PC-3 (cell line): ENCODE measurements around the gene MRC2.

Source experiments
- EZH2 ChIP-seq: fragments of 300-600 bp; sonication (generic); IDR thresholded peaks from one replicate; pipeline ENCODE4 v1.6.1; 2017; ENCODE audit warnings: antibody characterized with exemption, mild to moderate bottlenecking, low read length; ENCODE audit not compliant: unreplicated experiment
- TF ChIP-seq, protein P1 (sequence below): fragments of 300-600 bp; sonication (generic); conservative IDR thresholded peaks from 2 replicates; pipeline ENCODE4 v1.5.1; 2017; ENCODE audit warnings: antibody characterized with exemption, low read depth, mild to moderate bottlenecking, low read length

DNA sequence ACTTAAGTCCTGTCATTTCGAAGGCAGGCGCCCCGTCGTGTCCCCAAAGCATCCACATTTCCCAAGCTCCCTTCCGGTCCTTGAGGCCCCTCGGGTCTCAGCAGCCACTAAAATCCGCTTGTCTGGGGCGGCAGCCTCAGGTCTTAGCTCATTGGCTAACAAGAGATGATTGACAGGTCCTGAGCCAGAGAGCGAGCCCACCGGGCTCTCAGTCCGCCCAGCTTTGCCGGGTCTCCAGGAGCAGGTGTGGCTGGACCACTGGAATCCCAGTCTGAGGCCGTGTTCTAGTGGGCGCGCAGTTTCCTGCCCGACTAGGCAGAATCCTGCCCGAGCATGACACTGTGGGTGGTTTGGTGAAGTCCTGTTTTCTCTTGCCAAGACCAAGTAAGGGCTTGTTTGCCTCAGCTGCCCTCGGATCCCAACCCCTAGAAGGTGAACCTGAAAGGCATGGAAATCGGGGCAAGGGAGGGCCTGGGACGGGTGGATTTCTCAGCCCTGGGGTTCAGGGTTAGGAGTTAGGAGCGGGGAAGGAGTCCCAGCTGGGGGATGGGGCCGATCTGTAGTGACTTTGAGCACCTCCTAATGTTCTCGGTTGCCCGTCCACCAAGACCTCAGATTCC lies 42.8 kb downstream of the MRC2 start:
- TF ChIP-seq, protein P1, sequence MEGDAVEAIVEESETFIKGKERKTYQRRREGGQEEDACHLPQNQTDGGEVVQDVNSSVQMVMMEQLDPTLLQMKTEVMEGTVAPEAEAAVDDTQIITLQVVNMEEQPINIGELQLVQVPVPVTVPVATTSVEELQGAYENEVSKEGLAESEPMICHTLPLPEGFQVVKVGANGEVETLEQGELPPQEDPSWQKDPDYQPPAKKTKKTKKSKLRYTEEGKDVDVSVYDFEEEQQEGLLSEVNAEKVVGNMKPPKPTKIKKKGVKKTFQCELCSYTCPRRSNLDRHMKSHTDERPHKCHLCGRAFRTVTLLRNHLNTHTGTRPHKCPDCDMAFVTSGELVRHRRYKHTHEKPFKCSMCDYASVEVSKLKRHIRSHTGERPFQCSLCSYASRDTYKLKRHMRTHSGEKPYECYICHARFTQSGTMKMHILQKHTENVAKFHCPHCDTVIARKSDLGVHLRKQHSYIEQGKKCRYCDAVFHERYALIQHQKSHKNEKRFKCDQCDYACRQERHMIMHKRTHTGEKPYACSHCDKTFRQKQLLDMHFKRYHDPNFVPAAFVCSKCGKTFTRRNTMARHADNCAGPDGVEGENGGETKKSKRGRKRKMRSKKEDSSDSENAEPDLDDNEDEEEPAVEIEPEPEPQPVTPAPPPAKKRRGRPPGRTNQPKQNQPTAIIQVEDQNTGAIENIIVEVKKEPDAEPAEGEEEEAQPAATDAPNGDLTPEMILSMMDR = no peak
- TF ChIP-seq EZH2 = no peak
